Measurements from ENCODE around the gene FAP. TPM values are rescaled to one million over a fixed set of nuclear protein-coding genes. Genes with fewer than 3 reads are reported as not detected.
A peak's percentile ranks its signal among the peaks of the same experiment; 100 is the strongest.

FAP gene
- total RNA-seq, 1 donor from 2014 or later: not detected

GRCh38 chr2:162232671-162233070 is 10.6 kb downstream of the FAP start:
- Mint-ChIP-seq H3K27ac (no peak overlapping the region), H3K4me1 (ENCODE audit: low read depth) (no peaks in the 10 kb centered on the region), H3K9me3 (ENCODE audit: low read depth) (no peaks in the 10 kb centered on the region), H3K36me3 (ENCODE audit: insufficient read depth) (no peaks in the 10 kb centered on the region), H3K4me3 (ENCODE audit: low read depth) (no peak overlapping the region), H3K27me3 (peaks cover 6% of the 10 kb centered on the region)
- DNase-seq (ENCODE audit: low spot score, unreplicated experiment): no peak
- TF ChIP-seq CTCF (IDR thresholded peaks at IDR 0.05; ENCODE audit: unreplicated experiment): no peak

- TF ChIP-seq CTCF (IDR thresholded peaks at IDR 0.05; ENCODE audit: unreplicated experiment): no peak
- Mint-ChIP-seq H3K9me3 (ENCODE audit: low read depth) (no peaks in the 10 kb centered on the region), H3K27me3 (peaks cover 11% of the 10 kb centered on the region), H3K36me3 (ENCODE audit: insufficient read depth) (no peaks in the 10 kb centered on the region), H3K27ac (no peak overlapping the region), H3K4me3 (ENCODE audit: low read depth) (no peak overlapping the region), H3K4me1 (ENCODE audit: low read depth) (no peaks in the 10 kb centered on the region)
- DNase-seq (ENCODE audit: low spot score, unreplicated experiment): no peak
Measured at GRCh38 chr2:162232027-162232426, 11.2 kb downstream of the FAP start.

- Mint-ChIP-seq H3K4me3 (ENCODE audit: low read depth) (no peak overlapping the region), H3K27ac (no peak overlapping the region), H3K27me3 (peaks cover 11% of the 10 kb centered on the region), H3K4me1 (ENCODE audit: low read depth) (no peaks in the 10 kb centered on the region), H3K36me3 (ENCODE audit: insufficient read depth) (no peaks in the 10 kb centered on the region), H3K9me3 (ENCODE audit: low read depth) (no peaks in the 10 kb centered on the region)
- TF ChIP-seq CTCF (IDR thresholded peaks at IDR 0.05; ENCODE audit: unreplicated experiment): no peak
- no peak for DNase-seq (ENCODE audit: low spot score, unreplicated experiment)
Measured at GRCh38 chr2:162230761-162231160, 12.5 kb downstream of the FAP start.

- TF ChIP-seq CTCF (IDR thresholded peaks at IDR 0.05; ENCODE audit: unreplicated experiment): no peak
- no peaks in the 10 kb centered on the region for H3K9me3 Mint-ChIP-seq (ENCODE audit: low read depth)
- H3K36me3 Mint-ChIP-seq (ENCODE audit: insufficient read depth): no peaks in the 10 kb centered on the region
- no peaks in the 10 kb centered on the region for H3K4me1 Mint-ChIP-seq (ENCODE audit: low read depth)
- no peak overlapping the region for H3K27ac Mint-ChIP-seq
- H3K27me3 Mint-ChIP-seq: peaks cover 11% of the 10 kb centered on the region
- H3K4me3 Mint-ChIP-seq (ENCODE audit: low read depth): no peak overlapping the region
- no peak for DNase-seq (ENCODE audit: low spot score, unreplicated experiment)
Measured at GRCh38 chr2:162226836-162227235, 16.4 kb downstream of the FAP start.

GRCh38 chr2:162221064-162221463 is 22.2 kb downstream of the FAP start:
- Mint-ChIP-seq H3K9me3 (ENCODE audit: low read depth) (no peaks in the 10 kb centered on the region), H3K36me3 (ENCODE audit: insufficient read depth) (no peaks in the 10 kb centered on the region), H3K27me3 (peaks cover 5% of the 10 kb centered on the region), H3K27ac (no peak overlapping the region), H3K4me3 (ENCODE audit: low read depth) (no peak overlapping the region), H3K4me1 (ENCODE audit: low read depth) (no peaks in the 10 kb centered on the region)
- peak; percentile 79 for TF ChIP-seq CTCF (IDR thresholded peaks at IDR 0.05; ENCODE audit: unreplicated experiment)
- peak; percentile 34 for DNase-seq (ENCODE audit: low spot score, unreplicated experiment)

Measured in progenitor cell of endocrine pancreas (in vitro differentiated cells).